Peyer's patch (tissue), 4 donors: ENCODE results near the gene SAE1. TPM values are rescaled to one million over a fixed set of nuclear protein-coding genes. Genes with fewer than 3 reads are reported as not detected.
A peak's percentile ranks its signal among the peaks of the same experiment; 100 is the strongest.
"Not testable (repeated sequence)": the region's sequence is repeated elsewhere in the genome, so short reads cannot be mapped to it uniquely, and the experiment has no call there.

Experiments used
- DNase-seq, 3 donors: peaks; one replicate each; pipeline ENCODE4 v3.0.0-alpha.2; 2017 to 2019
- H3K27ac ChIP-seq, 4 donors: fragments of 200-600 bp; sonication (generic); one replicate each; pipeline ENCODE4 v1.5.1; 2016 to 2019
- H3K27me3 ChIP-seq, 2 donors: fragments of 200-600 bp; sonication (generic); one replicate each; pipeline ENCODE4 v1.5.1; 2019
- H3K36me3 ChIP-seq, 3 donors: fragments of 200-600 bp; sonication (generic); one replicate each; pipeline ENCODE4 v1.5.1; 2016 to 2019
- H3K4me1 ChIP-seq, 4 donors: fragments of 200-600 bp; sonication (generic); one replicate each; pipeline ENCODE4 v1.5.1; 2016 to 2019
- H3K4me3 ChIP-seq, 4 donors: fragments of 200-600 bp; sonication (generic); 1 replicate in 3 of 4; 2 replicates in 1 of 4; pipeline ENCODE4 v1.5.1; 2016 to 2019; ENCODE audit warnings: mild to moderate bottlenecking in 1 of 4
- H3K9me3 ChIP-seq, 4 donors: fragments of 200-600 bp; sonication (generic); one replicate each; pipeline ENCODE4 v1.5.1; 2016 to 2019; ENCODE audit warnings: mild to moderate bottlenecking in 1 of 4
- CTCF ChIP-seq, 6 experiments: fragments of 450-650 bp in 4 of 6; fragments of 200-600 bp in 2 of 6; sonication (generic) in 1 of 6; IDR thresholded peaks; one replicate each; pipeline ENCODE4 v1.5.1; 2017 to 2019; ENCODE audit warnings: antibody characterized with exemption in 6 of 6, mild to moderate bottlenecking in 3 of 6, moderate library complexity in 1 of 6
- POLR2A ChIP-seq, 2 donors: fragments of 450-650 bp; IDR thresholded peaks; one replicate each; pipeline ENCODE4 v1.5.1; 2017; ENCODE audit warnings: antibody characterized with exemption in 2 of 2, mild to moderate bottlenecking in 2 of 2, moderate library complexity in 2 of 2
- total RNA-seq, 4 donors: library from RNA; depleted of rRNA; stranded (reverse); fragments of >200 nt; gene quantifications; one replicate each; pipeline ENCODE4 v1.1.0, GENCODE V29; 2016

SAE1 gene
- total RNA-seq, 4 donors from 2014 or later: 35.9 to 73.4 (median 40.3) TPM

GRCh38 chr19:47241919-47242577, 111.4 kb downstream of the SAE1 start:
- Histone ChIP-seq H3K36me3 (no peaks in the 10 kb centered on the region), H3K4me3 (no peak overlapping the region), H3K27ac (peak overlapping the region in 2 of 4 donors; percentile 64 to 67), H3K9me3 (no peaks in the 10 kb centered on the region), H3K27me3 (no peaks in the 10 kb centered on the region), H3K4me1 (peaks cover 0 to 44% (median 20%) of the 10 kb centered on the region in 4 donors)
- no peak for DNase-seq
- no peak for TF ChIP-seq CTCF (IDR thresholded peaks at IDR 0.05)
- no peak for TF ChIP-seq POLR2A (IDR thresholded peaks at IDR 0.05)

GRCh38 chr19:47243364-47243775, 112.7 kb downstream of the SAE1 start:
- no peak for DNase-seq
- peak overlapping the region; percentile 11 to 67 (median 48) for H3K27ac ChIP-seq
- H3K4me3 ChIP-seq: peak overlapping the region in 3 of 4 donors; percentile 18 to 48 (median 31)
- H3K27me3 ChIP-seq: no peaks in the 10 kb centered on the region
- no peaks in the 10 kb centered on the region for H3K9me3 ChIP-seq
- no peak for TF ChIP-seq POLR2A (IDR thresholded peaks at IDR 0.05)
- no peak for TF ChIP-seq CTCF (IDR thresholded peaks at IDR 0.05)
- H3K4me1 ChIP-seq: peaks cover 0 to 44% (median 20%) of the 10 kb centered on the region in 4 donors
- no peaks in the 10 kb centered on the region for H3K36me3 ChIP-seq

GRCh38 chr19:47243776-47244547, 113.3 kb downstream of the SAE1 start:
- TF ChIP-seq POLR2A (IDR thresholded peaks at IDR 0.05): no peak
- peak; percentile 97 to 100 (median 99) for TF ChIP-seq CTCF (IDR thresholded peaks at IDR 0.05)
- peak overlapping the region in 3 of 4 donors; percentile 55 to 70 (median 63) for H3K27ac ChIP-seq
- DNase-seq: peak; percentile 79 to 95 (median 90)
- H3K36me3 ChIP-seq: no peaks in the 10 kb centered on the region
- H3K4me1 ChIP-seq: peaks cover 0 to 44% (median 20%) of the 10 kb centered on the region in 4 donors
- no peaks in the 10 kb centered on the region for H3K9me3 ChIP-seq
- H3K4me3 ChIP-seq: peak overlapping the region in 3 of 4 donors; percentile 31 to 48 (median 37)
- no peaks in the 10 kb centered on the region for H3K27me3 ChIP-seq

GRCh38 chr19:47247308-47247990, 116.8 kb downstream of the SAE1 start:
- Histone ChIP-seq H3K4me1 (peaks cover 0 to 20% (median 14%) of the 10 kb centered on the region in 4 donors), H3K36me3 (no peaks in the 10 kb centered on the region), H3K4me3 (no peak overlapping the region), H3K27me3 (no peaks in the 10 kb centered on the region), H3K27ac (no peak overlapping the region), H3K9me3 (no peaks in the 10 kb centered on the region)
- peak; percentile 60 to 90 (median 86) for DNase-seq
- TF ChIP-seq CTCF (IDR thresholded peaks at IDR 0.05) (peak; percentile 82 to 92 (median 91)), POLR2A (IDR thresholded peaks at IDR 0.05) (no peak)

- not testable (repeated sequence) for H3K36me3 ChIP-seq, H3K4me1 ChIP-seq, DNase-seq, H3K27ac ChIP-seq, H3K4me3 ChIP-seq, H3K9me3 ChIP-seq, H3K27me3 ChIP-seq
These were observed 122.4 kb downstream of the SAE1 start for GRCh38 chr19:47253016-47253415.
